Measurements from ENCODE around the gene PYGO1. TPM values are rescaled to one million over a fixed set of nuclear protein-coding genes. Genes with fewer than 3 reads are reported as not detected.

PYGO1 gene
- polyA plus RNA-seq, 1 experiment, result 10.7 TPM

- DNase-seq (ENCODE audit: low read depth, low spot score), result no peak
- Histone ChIP-seq H3K4me3 (ENCODE audit: low read depth, low read length) (no peak overlapping the region), H3K27me3 (ENCODE audit: control insufficient read depth, insufficient read depth, low read length) (no peaks in the 10 kb centered on the region), H3K9me3 (ENCODE audit: control insufficient read depth, insufficient read depth, low read length) (no peaks in the 10 kb centered on the region; the same call in 1 of the 2 replicates), H3K27ac (ENCODE audit: low read depth, low read length) (no peak overlapping the region)
- ChIA-PET CTCF (no interaction called here), POLR2A (no interaction called here)
- TF ChIP-seq, protein P1, sequence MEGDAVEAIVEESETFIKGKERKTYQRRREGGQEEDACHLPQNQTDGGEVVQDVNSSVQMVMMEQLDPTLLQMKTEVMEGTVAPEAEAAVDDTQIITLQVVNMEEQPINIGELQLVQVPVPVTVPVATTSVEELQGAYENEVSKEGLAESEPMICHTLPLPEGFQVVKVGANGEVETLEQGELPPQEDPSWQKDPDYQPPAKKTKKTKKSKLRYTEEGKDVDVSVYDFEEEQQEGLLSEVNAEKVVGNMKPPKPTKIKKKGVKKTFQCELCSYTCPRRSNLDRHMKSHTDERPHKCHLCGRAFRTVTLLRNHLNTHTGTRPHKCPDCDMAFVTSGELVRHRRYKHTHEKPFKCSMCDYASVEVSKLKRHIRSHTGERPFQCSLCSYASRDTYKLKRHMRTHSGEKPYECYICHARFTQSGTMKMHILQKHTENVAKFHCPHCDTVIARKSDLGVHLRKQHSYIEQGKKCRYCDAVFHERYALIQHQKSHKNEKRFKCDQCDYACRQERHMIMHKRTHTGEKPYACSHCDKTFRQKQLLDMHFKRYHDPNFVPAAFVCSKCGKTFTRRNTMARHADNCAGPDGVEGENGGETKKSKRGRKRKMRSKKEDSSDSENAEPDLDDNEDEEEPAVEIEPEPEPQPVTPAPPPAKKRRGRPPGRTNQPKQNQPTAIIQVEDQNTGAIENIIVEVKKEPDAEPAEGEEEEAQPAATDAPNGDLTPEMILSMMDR (IDR thresholded peaks at IDR 0.05; ENCODE audit: low read depth, low read length), result no peak
Measured at GRCh38 chr15:55555089-55555488, 33.1 kb downstream of the PYGO1 start.

DNA sequence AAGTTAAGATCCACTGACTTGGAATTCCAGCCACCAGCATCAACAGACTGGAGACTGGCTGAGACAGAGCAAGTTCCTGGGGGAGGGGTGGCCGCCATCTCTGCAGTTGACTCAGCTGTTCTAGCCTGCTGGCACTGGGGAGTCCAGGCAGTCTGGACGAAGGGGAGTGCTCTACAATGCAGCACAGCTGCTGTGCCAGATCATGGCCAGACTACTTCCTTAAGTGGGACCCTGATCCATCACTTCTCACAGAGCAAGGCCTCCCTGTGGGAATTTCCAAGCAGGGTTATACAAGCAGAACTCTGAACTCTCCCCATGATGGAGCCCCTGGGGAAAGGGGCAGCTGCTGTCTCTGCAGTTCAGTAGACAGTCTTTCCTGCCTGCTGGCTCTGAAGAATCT, 35.2 kb downstream of the PYGO1 start:
- H3K27me3 ChIP-seq (ENCODE audit: control insufficient read depth, insufficient read depth, low read length), result no peaks in the 10 kb centered on the region
- TF ChIP-seq, protein P1 (IDR thresholded peaks at IDR 0.05; ENCODE audit: low read depth, low read length), result no peak
- H3K4me3 ChIP-seq (ENCODE audit: low read depth, low read length), result no peak overlapping the region
- peak; percentile 41 for DNase-seq (ENCODE audit: low read depth, low spot score)
- H3K27ac ChIP-seq (ENCODE audit: low read depth, low read length), result peak overlapping the region; percentile 75
- no peaks in the 10 kb centered on the region; the same call in 1 of the 2 replicates for H3K9me3 ChIP-seq (ENCODE audit: control insufficient read depth, insufficient read depth, low read length)
- CTCF ChIA-PET, result interaction anchor here (2.1 kb wide), 1 partner anchor 27 kb away, joined by 8 read pairs; no protein-coding TSS in a partner anchor
- POLR2A ChIA-PET, result no interaction called here

DNA sequence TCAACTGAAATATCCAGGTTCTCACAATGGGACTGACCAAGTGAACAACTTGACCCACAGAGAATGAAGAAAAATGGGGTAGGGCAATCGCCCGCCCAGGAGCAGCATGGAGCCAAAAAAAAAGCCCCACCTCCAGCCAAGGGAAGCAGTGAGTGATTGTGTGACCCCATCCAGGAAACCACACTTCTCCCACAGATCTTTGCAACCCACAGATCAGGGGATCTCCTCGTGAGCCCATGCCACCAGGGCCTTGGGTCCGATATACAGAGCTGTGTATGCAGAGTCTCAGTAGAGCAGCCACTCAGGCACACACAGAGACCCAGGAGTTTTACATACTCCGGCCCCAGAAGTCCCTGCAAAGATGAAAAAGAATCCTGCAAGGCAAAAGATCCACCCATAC, 35.7 kb downstream of the PYGO1 start:
- Histone ChIP-seq H3K9me3 (ENCODE audit: control insufficient read depth, insufficient read depth, low read length) (no peaks in the 10 kb centered on the region; the same call in 1 of the 2 replicates), H3K4me3 (ENCODE audit: low read depth, low read length) (no peak overlapping the region), H3K27me3 (ENCODE audit: control insufficient read depth, insufficient read depth, low read length) (no peaks in the 10 kb centered on the region), H3K27ac (ENCODE audit: low read depth, low read length) (peak overlapping the region; percentile 75)
- ChIA-PET POLR2A (interaction anchor here (0.6 kb wide), 2 partner anchors 37 to 129 kb away, joined by 3 to 5 read pairs; no protein-coding TSS in a partner anchor), CTCF (interaction anchor here (2.1 kb wide), 1 partner anchor 26 kb away, joined by 8 read pairs; no protein-coding TSS in a partner anchor)
- no peak for DNase-seq (ENCODE audit: low read depth, low spot score)
- TF ChIP-seq, protein P1 (IDR thresholded peaks at IDR 0.05; ENCODE audit: low read depth, low read length), result no peak

GRCh38 chr15:55549305-55549704, 38.8 kb downstream of the PYGO1 start:
- no peak overlapping the region for H3K27ac ChIP-seq (ENCODE audit: low read depth, low read length)
- POLR2A ChIA-PET, result no interaction called here
- no peaks in the 10 kb centered on the region for H3K27me3 ChIP-seq (ENCODE audit: control insufficient read depth, insufficient read depth, low read length)
- no peak overlapping the region for H3K4me3 ChIP-seq (ENCODE audit: low read depth, low read length)
- no peak for DNase-seq (ENCODE audit: low read depth, low spot score)
- CTCF ChIA-PET, result interaction anchor here (1.2 kb wide), 1 partner anchor 23 kb away, joined by 3 read pairs; no protein-coding TSS in a partner anchor
- H3K9me3 ChIP-seq (ENCODE audit: control insufficient read depth, insufficient read depth, low read length), result no peaks in the 10 kb centered on the region
- TF ChIP-seq, protein P1 (IDR thresholded peaks at IDR 0.05; ENCODE audit: low read depth, low read length), result no peak

GRCh38 chr15:55546718-55547117, 41.4 kb downstream of the PYGO1 start:
- no peak for DNase-seq (ENCODE audit: low read depth, low spot score)
- TF ChIP-seq, protein P1 (IDR thresholded peaks at IDR 0.05; ENCODE audit: low read depth, low read length), result no peak
- ChIA-PET CTCF (interaction anchor here (0.8 kb wide), 1 partner anchor 17 kb away, joined by 4 read pairs; no protein-coding TSS in a partner anchor), POLR2A (no interaction called here)
- H3K27me3 ChIP-seq (ENCODE audit: control insufficient read depth, insufficient read depth, low read length), result no peaks in the 10 kb centered on the region
- H3K27ac ChIP-seq (ENCODE audit: low read depth, low read length), result no peak overlapping the region
- H3K4me3 ChIP-seq (ENCODE audit: low read depth, low read length), result no peak overlapping the region
- no peaks in the 10 kb centered on the region for H3K9me3 ChIP-seq (ENCODE audit: control insufficient read depth, insufficient read depth, low read length)

Measured in AG04450 (cell line).